Mononuclear cell (primary cell): Measurements from ENCODE around the gene STPG2. TPM values are rescaled to one million over a fixed set of nuclear protein-coding genes. Genes with fewer than 3 reads are reported as not detected.

Experiments
- H3K27me3 ChIP-seq: 2 replicates; pipeline ENCODE4 v1.6.0; 2011; ENCODE audit warnings: low read length, control low read depth; ENCODE audit not compliant: insufficient read depth
- H3K4me1 ChIP-seq: 2 replicates; pipeline ENCODE4 v1.5.1; 2011; ENCODE audit warnings: mild to moderate bottlenecking, low read length, control low read depth; ENCODE audit not compliant: insufficient read depth
- H3K4me3 ChIP-seq: 2 replicates; pipeline ENCODE4 v1.5.1; 2011; ENCODE audit warnings: mild to moderate bottlenecking, low read length, moderate library complexity
- H3K9me3 ChIP-seq: 2 replicates; pipeline ENCODE4 v1.5.1; 2011; ENCODE audit warnings: low read depth, mild to moderate bottlenecking, control low read depth, low read length
- total RNA-seq: library from RNA; depleted of rRNA; stranded (reverse); fragments of >200 nt; gene quantifications from one replicate; pipeline ENCODE4 v1.2.3, GENCODE V29; 2012

Gene STPG2
- total RNA-seq, 1 donor: 0.73 TPM

DNA sequence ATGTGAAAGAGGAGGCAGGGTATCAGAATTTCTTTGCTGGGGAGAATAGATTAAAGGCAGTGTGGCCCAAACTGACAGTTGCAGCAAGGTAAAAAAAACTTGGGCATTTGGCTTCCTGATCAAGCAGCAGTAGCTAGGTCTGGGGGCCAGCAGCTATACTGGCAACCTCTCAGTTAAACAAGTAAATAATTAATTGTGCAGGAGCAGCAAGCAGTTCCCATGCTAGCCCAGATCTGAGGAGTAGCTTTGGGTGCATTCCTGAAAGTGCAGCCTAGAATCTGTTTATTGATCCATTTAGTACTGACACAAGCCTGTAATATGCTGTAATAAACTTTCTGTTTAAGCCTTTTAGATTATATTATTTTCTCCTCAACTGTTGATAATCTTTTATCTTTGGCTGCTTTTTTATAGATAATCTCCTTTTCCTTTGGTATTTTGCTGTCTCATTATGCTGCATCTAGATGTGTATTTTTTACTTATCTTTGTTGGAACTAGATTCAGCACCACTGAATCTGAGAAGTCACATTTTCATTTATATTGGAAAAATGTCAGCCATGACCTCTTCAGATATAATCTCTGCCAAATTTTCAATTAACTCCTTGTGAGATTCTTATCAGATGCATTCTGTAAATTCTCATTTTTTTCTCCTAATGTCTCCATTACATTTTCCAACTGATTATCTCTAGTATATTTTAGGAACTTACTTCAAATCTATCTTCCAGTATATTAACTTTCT is 276.3 kb downstream of the STPG2 start:
- Histone ChIP-seq H3K4me1 (no peaks in the 10 kb centered on the region), H3K27me3 (no peaks in the 10 kb centered on the region), H3K9me3 (no peaks in the 10 kb centered on the region), H3K4me3 (no peak overlapping the region)

DNA sequence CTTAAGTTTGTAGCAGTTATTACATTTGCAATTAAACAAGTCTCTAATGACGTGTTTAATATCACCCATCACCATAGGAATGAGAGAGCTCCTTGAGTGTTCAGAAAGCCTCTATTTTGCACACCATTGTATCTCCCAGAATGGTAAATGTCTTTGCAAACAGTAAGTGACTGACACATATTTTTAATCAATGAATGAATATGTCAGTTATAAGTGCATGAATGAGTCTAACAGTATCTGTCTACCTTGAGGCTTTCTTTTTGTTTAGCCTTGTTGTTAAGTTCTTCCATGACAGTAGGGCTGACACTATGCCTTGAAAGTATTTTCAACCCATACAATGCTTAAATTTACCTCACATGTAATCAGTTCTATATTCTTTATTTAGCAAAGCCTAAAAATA is 292.2 kb downstream of the STPG2 start:
- Histone ChIP-seq H3K27me3 (no peaks in the 10 kb centered on the region), H3K4me3 (no peak overlapping the region), H3K4me1 (no peaks in the 10 kb centered on the region), H3K9me3 (no peaks in the 10 kb centered on the region)

DNA sequence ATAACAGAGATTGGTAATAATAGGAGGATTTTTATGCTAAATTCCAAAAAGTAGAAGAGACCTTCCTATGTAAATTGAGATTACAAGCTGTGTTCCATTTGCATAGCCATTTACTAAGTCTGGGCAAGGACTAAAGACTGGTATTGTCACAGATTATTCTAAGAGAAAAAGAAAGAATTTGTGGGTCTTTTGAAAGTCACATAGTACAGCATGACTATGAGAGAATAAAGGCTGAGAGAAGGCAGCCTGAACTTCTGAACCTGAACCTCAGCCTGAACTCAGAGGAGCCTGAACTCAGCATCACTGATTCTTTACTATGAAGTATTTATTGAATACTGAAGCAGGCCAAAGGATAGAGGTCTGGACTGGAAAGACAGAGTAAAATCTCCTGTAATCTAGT is 297.5 kb downstream of the STPG2 start:
- H3K4me1 ChIP-seq: no peaks in the 10 kb centered on the region
- no peak overlapping the region for H3K4me3 ChIP-seq
- no peaks in the 10 kb centered on the region for H3K27me3 ChIP-seq
- H3K9me3 ChIP-seq: no peaks in the 10 kb centered on the region

DNA sequence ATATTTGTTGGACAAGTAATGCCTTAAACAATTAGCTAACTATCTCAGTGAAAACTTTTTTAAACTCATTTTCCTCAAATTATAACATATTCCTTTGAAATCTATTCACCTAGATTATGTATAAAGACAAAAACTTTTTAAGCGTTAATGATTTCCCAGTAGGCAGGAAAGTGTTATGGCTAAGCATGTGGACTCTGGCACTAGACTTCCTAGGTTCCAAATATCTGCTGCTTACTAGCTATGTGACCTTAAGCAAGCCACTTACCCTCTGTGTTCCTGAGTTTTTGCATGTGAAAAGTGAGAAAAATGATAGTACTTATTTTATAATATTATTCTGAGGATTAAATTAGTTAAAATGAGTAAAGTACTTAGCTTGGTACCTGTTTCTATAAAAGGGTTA is 301.8 kb downstream of the STPG2 start:
- H3K4me3 ChIP-seq: no peak overlapping the region
- H3K27me3 ChIP-seq: no peaks in the 10 kb centered on the region
- no peaks in the 10 kb centered on the region for H3K9me3 ChIP-seq
- H3K4me1 ChIP-seq: no peaks in the 10 kb centered on the region

DNA sequence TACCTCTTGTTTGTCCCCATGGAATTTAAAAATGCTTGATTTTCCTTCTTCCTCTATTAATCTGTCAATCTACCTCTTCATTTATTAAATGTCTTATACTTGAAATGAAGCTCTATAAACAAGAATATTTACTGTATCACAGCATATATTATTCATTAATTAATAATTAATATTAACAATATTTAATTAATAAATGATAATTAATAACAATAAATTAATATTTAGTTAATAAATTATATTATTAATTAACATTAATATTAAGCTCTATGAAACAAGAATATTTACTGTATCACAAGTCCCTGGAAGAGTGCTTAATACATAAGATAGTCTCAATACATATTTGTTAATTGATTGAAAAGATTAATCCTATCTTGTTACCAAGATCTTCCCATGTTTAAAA is 306.6 kb downstream of the STPG2 start:
- H3K4me3 ChIP-seq: no peak overlapping the region
- no peaks in the 10 kb centered on the region for H3K9me3 ChIP-seq
- H3K27me3 ChIP-seq: no peaks in the 10 kb centered on the region
- no peaks in the 10 kb centered on the region for H3K4me1 ChIP-seq

DNA sequence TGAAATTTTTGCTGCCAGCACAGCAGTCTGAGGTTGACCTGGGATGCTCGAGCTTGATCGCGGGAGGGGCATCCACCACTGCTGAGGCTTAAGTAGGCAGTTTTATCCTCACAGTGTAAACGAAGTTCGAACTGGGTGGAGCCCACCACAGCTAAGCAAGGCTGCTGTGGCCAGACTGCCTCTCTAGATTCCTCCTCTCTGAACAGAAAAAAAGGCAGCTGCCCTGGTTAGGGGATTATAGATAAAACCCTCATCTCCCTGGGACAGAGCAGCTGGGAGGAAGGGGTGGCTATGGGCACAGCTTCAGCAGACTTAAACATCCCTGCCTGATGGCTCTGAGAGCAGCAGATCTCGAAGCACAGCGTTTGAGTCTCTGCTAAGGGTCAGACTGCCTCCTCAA is 314.6 kb downstream of the STPG2 start:
- Histone ChIP-seq H3K27me3 (no peaks in the 10 kb centered on the region), H3K4me1 (no peaks in the 10 kb centered on the region), H3K9me3 (no peaks in the 10 kb centered on the region), H3K4me3 (no peak overlapping the region)

DNA sequence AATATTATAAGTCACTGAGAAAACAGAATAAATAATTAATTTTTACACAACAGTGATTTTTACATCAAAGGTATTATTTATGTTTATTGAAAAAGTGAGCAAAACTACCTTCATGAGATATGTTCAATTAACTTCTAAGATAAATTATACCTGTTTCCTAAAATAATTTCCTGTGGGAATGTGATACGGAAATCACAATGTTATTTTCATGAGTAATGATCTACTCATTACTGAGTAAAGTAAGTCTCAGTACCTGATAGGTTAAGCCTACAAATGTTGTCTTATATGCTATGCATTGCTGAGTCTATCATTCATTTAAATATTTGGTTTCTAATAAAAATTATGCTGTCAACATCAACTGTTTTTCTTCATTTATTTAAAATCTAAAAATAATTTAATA is 324.0 kb downstream of the STPG2 start:
- no peaks in the 10 kb centered on the region for H3K4me1 ChIP-seq

DNA sequence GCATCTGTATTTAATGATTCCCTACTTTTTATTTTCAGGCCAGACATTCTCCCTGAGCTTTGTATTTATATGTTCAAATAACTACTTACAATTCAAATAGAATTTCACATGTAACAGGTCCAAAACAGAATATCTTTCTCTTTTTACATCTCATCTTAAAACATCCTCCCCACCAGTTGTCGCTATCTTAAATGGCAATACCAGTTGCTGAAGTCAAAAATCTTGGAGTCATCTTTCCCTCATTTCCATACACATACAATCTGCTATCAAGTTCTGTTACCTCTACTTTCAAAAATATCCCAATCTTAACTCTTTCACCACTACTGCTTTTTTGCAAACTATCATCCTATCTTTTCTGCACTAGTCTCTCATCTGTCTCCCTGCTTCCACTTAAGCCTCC is 330.5 kb downstream of the STPG2 start:
- no peaks in the 10 kb centered on the region for H3K4me1 ChIP-seq
- no peak overlapping the region for H3K4me3 ChIP-seq
- H3K9me3 ChIP-seq: no peaks in the 10 kb centered on the region
- H3K27me3 ChIP-seq: no peaks in the 10 kb centered on the region

More for the DNA sequence above, 324.0 kb downstream of the STPG2 start:
- no peaks in the 10 kb centered on the region for H3K27me3 ChIP-seq
- no peaks in the 10 kb centered on the region for H3K9me3 ChIP-seq
- H3K4me3 ChIP-seq: no peak overlapping the region

DNA sequence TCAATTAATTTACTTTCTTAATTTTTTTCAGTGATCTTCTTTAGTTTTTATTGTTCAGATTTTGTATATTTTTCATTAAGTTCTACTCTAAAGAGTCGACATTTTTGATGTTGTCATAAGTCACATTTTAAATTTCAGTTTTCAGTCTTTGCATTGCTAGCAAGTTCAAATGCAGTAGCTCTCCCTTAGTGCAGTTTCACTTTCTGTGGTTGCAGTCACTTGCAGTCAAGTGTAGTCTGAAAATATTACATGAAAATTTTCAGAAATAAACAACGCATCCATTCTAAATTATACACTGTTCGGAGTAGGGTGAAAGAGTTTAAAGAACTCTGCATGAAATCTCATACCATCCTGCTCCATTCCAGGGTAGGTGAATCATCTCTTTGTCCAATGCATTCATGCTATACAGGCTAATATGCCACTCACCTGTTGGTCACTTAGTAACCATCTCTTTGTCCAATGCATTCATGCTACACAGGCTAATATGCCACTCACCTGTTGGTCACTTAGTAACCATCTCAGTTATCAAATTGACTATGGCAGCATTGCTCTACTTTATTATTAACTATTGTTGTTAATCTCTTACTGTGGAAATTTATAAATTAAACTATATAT is 356.9 kb downstream of the STPG2 start:
- H3K4me3 ChIP-seq: no peak overlapping the region
- H3K27me3 ChIP-seq: no peaks in the 10 kb centered on the region
- H3K4me1 ChIP-seq: no peaks in the 10 kb centered on the region
- peaks cover 5% of the 10 kb centered on the region for H3K9me3 ChIP-seq

DNA sequence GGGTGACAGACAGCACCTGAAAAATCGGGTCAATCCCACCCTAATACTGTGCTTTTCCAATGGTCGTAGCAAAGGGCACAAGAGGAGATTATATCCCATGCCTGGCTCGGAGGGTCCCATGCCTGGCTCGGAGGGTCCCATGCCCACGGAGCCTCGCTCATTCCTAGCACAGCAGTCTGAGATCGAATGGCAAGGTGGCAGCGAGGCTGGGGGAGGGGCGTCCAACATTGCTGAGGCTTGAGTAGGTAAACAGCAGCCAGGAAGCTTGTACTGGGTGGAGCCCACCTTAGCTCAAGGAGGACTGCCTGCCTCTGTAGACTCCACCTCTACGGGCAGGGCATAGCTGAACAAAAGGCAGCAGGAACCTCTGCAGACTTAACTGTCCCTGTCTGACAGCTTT is 365.1 kb downstream of the STPG2 start:
- no peaks in the 10 kb centered on the region for H3K9me3 ChIP-seq
- no peak overlapping the region for H3K4me3 ChIP-seq
- H3K27me3 ChIP-seq: no peaks in the 10 kb centered on the region
- H3K4me1 ChIP-seq: no peaks in the 10 kb centered on the region

DNA sequence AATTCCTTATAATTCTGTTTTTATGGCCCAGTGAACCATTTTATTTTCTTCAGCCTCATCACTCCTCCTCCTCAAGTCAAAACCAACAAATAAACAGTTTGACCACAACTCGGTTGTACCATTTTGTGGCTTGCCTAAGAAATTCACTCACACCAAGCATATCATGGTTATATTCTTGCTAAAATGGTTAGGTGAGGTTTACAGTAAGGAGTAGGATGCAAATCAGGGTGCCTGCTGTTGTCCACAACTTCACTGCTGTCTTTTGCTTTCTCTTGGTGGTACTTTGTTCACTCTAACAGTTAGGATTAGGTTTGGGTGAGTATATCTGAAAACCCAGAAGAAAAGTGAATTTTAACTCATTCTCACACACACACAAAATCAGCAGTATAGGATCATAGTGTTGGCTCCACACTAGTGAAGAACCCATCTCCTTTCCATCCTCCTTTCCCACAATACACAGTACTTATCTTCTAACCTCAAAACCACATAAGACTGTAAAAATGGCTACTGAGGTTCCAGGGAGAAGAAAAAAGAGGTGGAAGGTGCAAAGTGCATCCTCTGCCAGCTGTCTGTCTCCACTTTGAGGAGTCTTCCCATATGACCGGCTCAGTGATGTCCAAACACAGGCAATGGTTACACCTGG is 368.8 kb downstream of the STPG2 start:
- Histone ChIP-seq H3K9me3 (no peaks in the 10 kb centered on the region), H3K27me3 (no peaks in the 10 kb centered on the region), H3K4me3 (no peak overlapping the region), H3K4me1 (no peaks in the 10 kb centered on the region)

DNA sequence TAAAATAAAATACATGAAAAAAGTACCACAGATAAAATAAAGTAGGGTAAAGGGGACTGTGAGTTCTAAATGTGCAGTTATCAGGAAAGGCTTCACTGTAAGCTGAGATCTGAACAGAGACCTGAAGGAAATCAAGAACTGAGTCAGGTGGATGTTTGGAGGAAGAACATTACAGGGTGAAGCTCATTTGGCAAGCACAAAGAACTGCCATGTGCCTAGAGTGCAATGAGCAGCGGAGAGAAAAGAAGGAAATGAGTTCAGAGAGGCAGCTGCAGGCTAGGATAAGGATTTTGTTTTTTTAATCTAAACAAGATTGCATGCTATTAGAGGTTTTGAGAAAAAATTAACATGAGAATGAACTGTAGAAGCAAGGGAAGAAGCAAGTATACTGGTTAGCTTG is 373.1 kb downstream of the STPG2 start:
- Histone ChIP-seq H3K27me3 (no peaks in the 10 kb centered on the region), H3K4me1 (no peaks in the 10 kb centered on the region), H3K4me3 (no peak overlapping the region), H3K9me3 (no peaks in the 10 kb centered on the region)

DNA sequence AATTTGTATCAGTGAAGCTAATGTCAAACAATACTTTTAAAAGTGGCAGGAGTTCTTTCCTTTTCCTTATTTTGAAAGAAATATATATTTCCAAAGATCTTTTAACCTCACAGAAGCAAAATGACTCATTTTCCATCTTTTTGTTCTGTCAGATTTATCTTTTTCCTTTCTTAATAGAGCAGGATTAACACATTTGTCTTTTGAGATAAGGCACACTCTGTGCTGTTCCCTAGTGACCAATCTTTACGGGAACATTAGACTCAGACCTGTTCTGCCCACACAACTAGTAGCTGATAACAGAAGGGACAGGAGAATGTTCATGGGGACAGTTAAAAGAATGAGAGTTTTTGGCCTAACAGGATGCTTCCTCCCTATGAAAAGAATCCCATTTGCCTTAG is 381.2 kb downstream of the STPG2 start:
- Histone ChIP-seq H3K4me1 (no peaks in the 10 kb centered on the region), H3K4me3 (no peak overlapping the region), H3K27me3 (no peaks in the 10 kb centered on the region), H3K9me3 (no peaks in the 10 kb centered on the region)

DNA sequence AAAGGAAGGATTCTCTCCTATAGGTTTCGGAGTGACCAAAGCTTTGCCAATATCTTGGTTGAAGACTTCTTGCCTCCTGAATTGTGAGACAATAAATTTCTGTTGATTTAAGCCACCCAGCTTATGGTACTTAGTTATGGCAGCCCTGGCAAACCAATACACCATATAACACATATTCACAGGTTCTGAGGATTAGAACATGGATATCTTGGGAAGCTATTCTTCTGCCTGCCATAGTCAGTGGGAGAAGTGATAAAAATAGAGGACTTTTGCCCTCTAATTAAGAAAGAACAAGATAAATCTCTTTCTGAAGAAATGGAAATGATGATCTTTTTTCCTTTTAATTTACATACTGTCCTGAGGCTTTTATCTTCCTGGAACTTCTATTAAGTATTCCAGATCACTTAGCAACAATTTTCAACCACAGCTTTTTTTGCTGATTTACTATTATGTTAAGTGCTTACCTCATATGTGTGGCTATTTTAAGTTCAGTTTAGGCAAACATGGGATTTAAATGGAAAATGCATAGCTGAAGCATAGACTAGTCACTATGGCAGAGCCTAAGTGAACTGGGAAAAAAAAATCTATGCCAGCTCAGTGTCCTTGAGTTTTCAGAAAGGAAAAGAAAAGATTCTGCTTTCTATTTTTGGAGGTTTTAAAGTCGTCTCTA is 381.7 kb downstream of the STPG2 start:
- H3K4me1 ChIP-seq: no peaks in the 10 kb centered on the region
- no peaks in the 10 kb centered on the region for H3K27me3 ChIP-seq
- no peaks in the 10 kb centered on the region for H3K9me3 ChIP-seq
- no peak overlapping the region for H3K4me3 ChIP-seq

DNA sequence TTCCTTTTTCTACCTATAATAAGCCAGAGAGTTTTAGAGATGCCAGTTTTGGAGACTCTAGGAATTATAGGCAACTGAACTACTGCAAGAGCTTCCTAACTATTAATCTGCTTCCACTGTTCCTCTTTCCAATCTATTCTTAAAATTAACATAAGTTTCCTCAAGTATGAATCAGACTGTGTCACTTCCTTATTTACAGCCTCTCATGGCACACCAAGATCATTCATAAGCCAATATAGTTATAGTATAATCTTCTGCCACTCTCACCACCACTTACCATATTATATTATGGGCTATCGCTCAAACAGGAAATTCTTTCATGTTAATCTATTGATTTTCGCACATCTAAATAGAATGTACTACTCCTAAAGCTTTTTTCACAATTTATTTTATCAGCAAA is 383.5 kb downstream of the STPG2 start:
- no peak overlapping the region for H3K4me3 ChIP-seq
- no peaks in the 10 kb centered on the region for H3K4me1 ChIP-seq
- H3K27me3 ChIP-seq: no peaks in the 10 kb centered on the region
- no peaks in the 10 kb centered on the region for H3K9me3 ChIP-seq
